ENCODE data around the gene SUSD2.

The SUSD2 gene

GRCh38 chr22:24138649-24139420 lies 42.5 kb upstream of the SUSD2 start:
- DNase-seq (ENCODE audit: low read depth, low spot score): no peak
- POLR2A ChIA-PET: no interaction called here
- TF ChIP-seq CTCF (IDR thresholded peaks at IDR 0.05; ENCODE audit: insufficient read depth, low read length, missing control alignments): no peak
- H3K4me3 ChIP-seq (ENCODE audit: low read depth, low read length): no peak overlapping the region
- CTCF ChIA-PET: interaction anchor here (1.5 to 7.8 kb wide), 2 partner anchors 17 to 36 kb away, joined by 3 to 71 read pairs; no protein-coding TSS in a partner anchor

GRCh38 chr22:24140357-24140756 lies 40.9 kb upstream of the SUSD2 start:
- DNase-seq (ENCODE audit: low read depth, low spot score): no peak
- POLR2A ChIA-PET: no interaction called here
- no peak overlapping the region for H3K4me3 ChIP-seq (ENCODE audit: low read depth, low read length)
- TF ChIP-seq CTCF (IDR thresholded peaks at IDR 0.05; ENCODE audit: insufficient read depth, low read length, missing control alignments): no peak
- CTCF ChIA-PET: interaction anchor here (1.0 to 7.8 kb wide), 5 partner anchors 16 to 107 kb away, joined by 3 to 71 read pairs (median 3); no protein-coding TSS in a partner anchor

- CTCF ChIA-PET: interaction anchor here (1.7 to 7.8 kb wide), 2 partner anchors 14 to 33 kb away, joined by 4 to 71 read pairs; no protein-coding TSS in a partner anchor
- no peak for DNase-seq (ENCODE audit: low read depth, low spot score)
- no peak overlapping the region for H3K4me3 ChIP-seq (ENCODE audit: low read depth, low read length)
- POLR2A ChIA-PET: no interaction called here
- no peak for TF ChIP-seq CTCF (IDR thresholded peaks at IDR 0.05; ENCODE audit: insufficient read depth, low read length, missing control alignments)
Observed at GRCh38 chr22:24141586-24141985, 39.7 kb upstream of the SUSD2 start.

GRCh38 chr22:24142241-24142640 lies 39.0 kb upstream of the SUSD2 start:
- CTCF ChIA-PET: interaction anchor here (7.8 kb wide), 1 partner anchor 14 kb away, joined by 71 read pairs; no protein-coding TSS in a partner anchor
- DNase-seq (ENCODE audit: low read depth, low spot score): no peak
- TF ChIP-seq CTCF (IDR thresholded peaks at IDR 0.05; ENCODE audit: insufficient read depth, low read length, missing control alignments): no peak
- no peak overlapping the region for H3K4me3 ChIP-seq (ENCODE audit: low read depth, low read length)
- POLR2A ChIA-PET: no interaction called here

GRCh38 chr22:24142831-24143230 lies 38.5 kb upstream of the SUSD2 start:
- ChIA-PET CTCF (interaction anchor here (7.8 kb wide), 1 partner anchor 13 kb away, joined by 71 read pairs; no protein-coding TSS in a partner anchor), POLR2A (no interaction called here)
- no peak overlapping the region for H3K4me3 ChIP-seq (ENCODE audit: low read depth, low read length)
- no peak for TF ChIP-seq CTCF (IDR thresholded peaks at IDR 0.05; ENCODE audit: insufficient read depth, low read length, missing control alignments)
- DNase-seq (ENCODE audit: low read depth, low spot score): no peak

GRCh38 chr22:24144056-24144777 lies 37.1 kb upstream of the SUSD2 start:
- no peak overlapping the region for H3K4me3 ChIP-seq (ENCODE audit: low read depth, low read length)
- ChIA-PET CTCF (interaction anchor here (0.9 to 7.8 kb wide), 3 partner anchors 12 to 132 kb away, joined by 3 to 71 read pairs (median 3); no protein-coding TSS in a partner anchor), POLR2A (no interaction called here)
- TF ChIP-seq CTCF (IDR thresholded peaks at IDR 0.05; ENCODE audit: insufficient read depth, low read length, missing control alignments): no peak
- DNase-seq (ENCODE audit: low read depth, low spot score): no peak

Data from AG04449 (cell line).